T-helper 2 cell treated with Interferon-gamma antibody and Interleukin-4, amounts not matched to agents 5 μg/mL and 100 μg/mL, for 36 hours (primary cell): Measurements from ENCODE around the gene SHLD2.
A peak's percentile ranks its signal among the peaks of the same experiment; 100 is the strongest.
"Not testable (repeated sequence)": the region's sequence is repeated elsewhere in the genome, so short reads cannot be mapped to it uniquely, and the experiment has no call there.

Experiments
- DNase-seq: peaks from one replicate; pipeline ENCODE4 v3.0.0; 2021; ENCODE audit warnings: low spot score
- H3K27ac Mint-ChIP-seq: one replicate; pipeline ENCODE4 v1.8.0; 2021; ENCODE audit warnings: mild to moderate bottlenecking, mixed read lengths
- H3K27me3 Mint-ChIP-seq: one replicate; pipeline ENCODE4 v1.8.0; 2021; ENCODE audit warnings: low read depth, mixed read lengths
- H3K36me3 Mint-ChIP-seq: one replicate; pipeline ENCODE4 v1.8.0; 2021; ENCODE audit warnings: low read depth, mixed read lengths
- H3K4me1 Mint-ChIP-seq: one replicate; pipeline ENCODE4 v1.8.0; 2021; ENCODE audit warnings: low read depth, mixed read lengths
- H3K4me3 Mint-ChIP-seq: one replicate; pipeline ENCODE4 v1.8.0; 2022; ENCODE audit warnings: mild to moderate bottlenecking, moderate library complexity, mixed read lengths
- H3K9me3 Mint-ChIP-seq: one replicate; pipeline ENCODE4 v1.8.0; 2021; ENCODE audit warnings: mixed read lengths

SHLD2 gene

DNA sequence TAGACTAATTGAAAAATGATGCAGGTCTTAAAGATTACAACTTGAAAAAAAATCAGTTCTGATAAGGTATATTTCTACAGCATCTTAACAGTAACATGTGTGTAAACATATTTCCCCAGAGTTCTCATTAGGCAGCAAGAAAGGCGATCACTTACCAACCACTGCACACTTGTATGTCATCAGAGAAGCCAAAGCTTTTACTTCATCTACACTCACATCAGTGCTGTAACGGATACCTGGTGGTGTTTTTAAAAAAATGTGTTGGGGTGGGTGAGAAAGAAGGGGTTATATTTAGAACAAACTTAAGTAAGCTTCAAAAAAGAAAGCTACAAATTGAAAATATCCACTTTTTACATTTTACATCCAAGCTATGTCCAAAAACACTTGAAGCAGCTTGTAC, 18.6 kb upstream of the SHLD2 start:
- not testable (repeated sequence) for H3K4me1 Mint-ChIP-seq, H3K4me3 Mint-ChIP-seq, DNase-seq, H3K9me3 Mint-ChIP-seq, H3K27ac Mint-ChIP-seq, H3K27me3 Mint-ChIP-seq
- H3K36me3 Mint-ChIP-seq: peaks cover 20% of the 10 kb centered on the region

DNA sequence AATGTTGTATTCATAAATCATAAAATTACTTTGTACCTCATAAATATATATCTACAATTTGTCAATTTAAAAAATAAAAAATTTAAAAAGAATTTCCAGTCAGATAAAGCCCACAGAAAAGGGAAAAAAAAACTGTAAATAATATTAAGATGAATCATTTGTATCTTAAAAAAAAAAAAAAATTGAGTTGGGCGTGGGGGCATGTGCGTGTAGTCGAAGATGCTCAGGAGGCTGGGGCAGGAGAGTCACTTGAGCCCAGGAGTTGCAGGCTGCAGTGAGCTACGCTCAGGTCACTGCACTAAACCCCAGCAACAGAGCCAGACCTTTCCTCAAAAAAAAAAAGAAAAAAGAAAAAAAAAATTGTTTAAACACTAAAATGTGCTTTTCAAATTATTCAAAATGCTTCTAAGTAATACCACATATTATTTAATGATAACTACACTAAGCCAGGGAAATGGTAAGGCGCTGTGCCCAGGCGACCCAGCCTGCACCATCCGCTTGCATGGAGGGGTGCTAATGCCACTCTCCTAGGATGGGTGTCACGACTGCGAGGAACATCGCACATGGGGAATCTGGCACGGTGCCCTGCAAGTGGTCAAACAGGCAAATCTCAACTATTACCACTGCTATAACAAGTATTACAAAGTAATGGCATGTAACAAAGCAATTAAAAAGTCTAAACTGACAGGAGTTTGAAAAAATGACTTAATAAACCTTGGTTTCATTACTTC, 15.7 kb upstream of the SHLD2 start:
- no peak for DNase-seq
- Mint-ChIP-seq H3K27ac (no peak overlapping the region), H3K4me1 (peaks cover 22% of the 10 kb centered on the region), H3K4me3 (no peak overlapping the region), H3K27me3 (no peaks in the 10 kb centered on the region), H3K9me3 (no peaks in the 10 kb centered on the region), H3K36me3 (peaks cover 10% of the 10 kb centered on the region)

DNA sequence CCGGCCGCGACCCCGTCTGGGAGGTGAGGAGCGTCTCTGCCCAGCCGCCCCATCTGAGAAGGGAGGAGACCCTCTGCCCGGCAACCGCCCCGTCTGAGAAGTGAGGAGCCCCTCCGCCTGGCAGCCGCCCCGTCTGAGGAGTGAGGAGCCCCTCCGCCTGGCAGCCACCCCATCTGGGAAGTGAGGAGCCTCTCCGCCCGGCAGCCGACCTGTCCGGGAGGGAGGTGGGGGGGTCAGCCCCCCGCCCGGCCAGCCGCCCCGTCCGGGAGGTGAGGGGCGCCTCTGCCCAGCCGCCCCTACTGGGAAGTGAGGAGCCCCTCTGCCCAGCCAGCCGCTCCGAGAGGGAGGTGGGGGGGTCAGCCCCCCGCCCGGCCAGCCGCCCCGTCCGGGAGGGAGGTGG, 14.4 kb upstream of the SHLD2 start:
- peaks cover 12% of the 10 kb centered on the region for H3K36me3 Mint-ChIP-seq
- H3K9me3 Mint-ChIP-seq, H3K27ac Mint-ChIP-seq, H3K27me3 Mint-ChIP-seq, H3K4me3 Mint-ChIP-seq, DNase-seq: not testable (repeated sequence)
- peaks cover 29% of the 10 kb centered on the region for H3K4me1 Mint-ChIP-seq

DNA sequence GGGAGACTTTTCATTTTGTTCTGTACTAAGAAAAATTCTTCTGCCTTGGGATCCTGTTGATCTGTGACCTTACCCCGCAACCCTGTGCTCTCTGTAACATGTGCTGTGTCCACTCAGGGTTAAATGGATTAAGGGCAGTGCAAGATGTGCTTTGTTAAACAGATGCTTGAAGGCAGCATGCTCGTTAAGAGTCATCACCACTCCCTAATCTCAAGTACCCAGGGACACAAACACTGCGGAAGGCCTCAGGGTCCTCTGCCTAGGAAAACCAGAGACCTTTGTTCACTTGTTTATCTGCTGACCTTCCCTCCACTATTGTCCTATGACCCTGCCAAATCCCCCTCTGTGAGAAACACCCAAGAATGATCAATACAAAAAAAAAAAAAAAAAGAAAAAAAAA, 13.4 kb upstream of the SHLD2 start:
- not testable (repeated sequence) for H3K27ac Mint-ChIP-seq, H3K27me3 Mint-ChIP-seq, DNase-seq, H3K9me3 Mint-ChIP-seq, H3K4me3 Mint-ChIP-seq
- peaks cover 14% of the 10 kb centered on the region for H3K36me3 Mint-ChIP-seq
- H3K4me1 Mint-ChIP-seq: peaks cover 32% of the 10 kb centered on the region

DNA sequence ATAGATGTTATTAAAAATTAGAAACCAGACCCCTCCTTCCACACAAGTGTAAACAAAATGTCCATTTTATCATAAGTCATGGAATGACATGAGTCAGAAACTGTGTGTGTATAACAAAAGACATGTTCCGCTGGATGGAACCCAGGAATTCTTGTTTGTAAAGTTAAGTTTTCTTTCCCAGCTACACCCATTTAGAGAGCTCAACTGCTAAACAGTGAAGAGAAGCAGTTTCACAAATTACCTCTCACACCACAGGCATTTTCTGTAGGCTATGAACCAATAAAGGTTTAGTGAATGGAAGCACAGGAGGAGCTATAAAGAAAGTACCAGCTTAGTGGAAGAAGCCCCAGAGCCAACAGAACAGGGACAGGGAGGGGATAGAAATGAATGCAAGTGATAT, 12.8 kb upstream of the SHLD2 start:
- not testable (repeated sequence) for DNase-seq, H3K27me3 Mint-ChIP-seq, H3K4me3 Mint-ChIP-seq, H3K9me3 Mint-ChIP-seq
- H3K4me1 Mint-ChIP-seq: peaks cover 32% of the 10 kb centered on the region
- peak overlapping the region; percentile 9 for H3K27ac Mint-ChIP-seq
- H3K36me3 Mint-ChIP-seq: peaks cover 18% of the 10 kb centered on the region

DNA sequence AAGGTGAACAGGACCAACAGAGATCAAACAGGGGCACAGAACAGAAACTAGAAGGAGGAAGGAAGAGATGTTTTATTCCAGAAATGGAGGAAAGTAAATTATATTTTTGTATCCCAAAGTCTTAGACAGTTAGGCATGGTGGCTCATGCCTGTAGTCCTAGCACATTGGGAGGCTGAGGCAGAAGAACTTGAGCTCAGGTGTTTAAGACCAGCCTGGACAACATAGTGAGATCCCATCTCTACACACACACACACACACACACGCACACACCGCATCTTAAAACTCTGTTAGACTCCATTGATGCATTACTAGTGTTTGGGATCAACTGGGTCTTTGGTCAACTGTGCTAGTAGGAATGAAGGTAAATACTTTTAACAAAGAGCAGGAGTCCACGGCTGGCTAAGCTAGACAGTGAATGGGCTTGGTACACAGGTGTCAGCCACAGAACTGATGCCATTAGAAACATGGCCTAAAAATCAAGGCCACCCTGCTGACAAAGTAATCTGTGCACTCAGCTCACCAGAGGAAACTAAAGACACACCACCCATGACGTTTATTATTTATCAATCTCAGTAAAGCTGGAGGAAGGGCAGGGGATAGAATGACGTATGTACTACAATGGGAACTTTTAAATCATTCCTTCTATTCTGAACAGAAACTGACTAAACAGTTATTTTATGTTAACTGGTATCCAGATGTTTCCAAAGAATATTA, 11.3 kb upstream of the SHLD2 start:
- not testable (repeated sequence) for DNase-seq, H3K9me3 Mint-ChIP-seq, H3K27me3 Mint-ChIP-seq
- Mint-ChIP-seq H3K27ac (peak overlapping the region; percentile 85), H3K4me3 (peak overlapping the region; percentile 22), H3K4me1 (peaks cover 30% of the 10 kb centered on the region), H3K36me3 (peaks cover 26% of the 10 kb centered on the region)

DNA sequence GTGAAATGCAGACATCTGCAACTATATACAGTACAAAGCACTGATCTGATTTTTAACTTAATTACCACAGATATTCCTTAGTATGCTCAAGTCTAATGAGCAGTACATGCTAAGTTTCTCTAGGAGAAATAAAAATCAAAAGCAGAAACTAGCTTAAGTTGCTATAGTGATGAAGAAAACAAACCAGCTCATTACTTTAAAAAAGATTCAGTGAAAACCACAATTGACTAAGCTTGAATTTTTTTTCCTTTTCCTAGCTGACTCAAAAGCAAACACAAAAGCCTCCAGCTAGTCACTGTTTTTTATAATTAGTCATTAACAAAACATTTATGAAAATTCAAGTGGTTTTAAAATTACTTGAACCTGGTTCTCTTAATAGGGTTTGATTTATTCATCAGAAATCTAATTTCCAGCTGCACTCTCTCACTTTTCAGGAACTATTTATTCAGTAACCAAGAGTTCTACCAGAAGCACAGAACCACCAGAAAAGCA, 10.7 kb upstream of the SHLD2 start:
- Mint-ChIP-seq H3K4me1 (peaks cover 32% of the 10 kb centered on the region), H3K4me3 (peak overlapping the region; percentile 29)
- DNase-seq: not testable (repeated sequence)

DNA sequence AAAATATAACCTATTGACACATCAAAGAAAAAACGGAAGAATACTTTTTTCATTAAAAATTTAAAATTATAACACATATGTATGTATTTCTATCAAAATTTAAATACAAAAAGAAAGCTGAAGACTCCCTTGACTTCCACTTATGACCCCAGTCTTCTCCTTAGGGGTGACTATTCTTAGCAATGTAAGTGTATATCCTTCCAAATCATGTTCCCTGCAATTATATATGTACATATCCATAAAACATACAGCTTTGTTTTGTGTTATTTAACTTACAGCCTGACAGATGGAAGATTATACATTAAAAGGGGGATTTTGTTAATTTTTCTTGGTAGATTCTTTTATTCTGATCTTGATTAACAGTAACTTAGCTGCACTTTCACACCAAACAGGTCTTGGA, 9.5 kb upstream of the SHLD2 start:
- H3K27ac Mint-ChIP-seq: no peak overlapping the region
- H3K4me3 Mint-ChIP-seq: no peak overlapping the region
- H3K27me3 Mint-ChIP-seq: no peaks in the 10 kb centered on the region
- H3K4me1 Mint-ChIP-seq: peaks cover 41% of the 10 kb centered on the region
- no peak for DNase-seq
- H3K36me3 Mint-ChIP-seq: peaks cover 32% of the 10 kb centered on the region
- no peaks in the 10 kb centered on the region for H3K9me3 Mint-ChIP-seq

More for the DNA sequence above, 10.7 kb upstream of the SHLD2 start:
- H3K36me3 Mint-ChIP-seq: peaks cover 27% of the 10 kb centered on the region
- H3K27me3 Mint-ChIP-seq, H3K9me3 Mint-ChIP-seq: not testable (repeated sequence)
- peak overlapping the region; percentile 85 for H3K27ac Mint-ChIP-seq

DNA sequence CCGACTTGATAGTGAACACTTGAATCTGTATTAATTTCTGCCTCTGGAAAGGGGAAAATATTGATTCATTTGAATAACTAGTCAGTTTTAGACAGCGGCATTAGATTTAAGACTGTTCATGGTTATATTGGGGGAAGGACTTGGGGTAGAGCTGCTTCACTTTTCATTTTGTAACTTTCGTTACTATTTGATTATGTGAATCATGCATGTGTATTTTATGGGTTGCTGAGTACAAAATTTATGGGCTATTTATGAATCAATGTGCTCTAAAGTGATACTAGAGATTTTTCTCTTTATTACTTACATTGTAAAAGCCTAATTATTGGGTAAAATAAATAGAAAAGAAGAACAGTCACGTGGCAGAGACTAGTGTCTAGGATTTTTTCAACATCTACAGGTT, 5.3 kb upstream of the SHLD2 start:
- H3K27me3 Mint-ChIP-seq: no peaks in the 10 kb centered on the region
- DNase-seq: no peak
- no peak overlapping the region for H3K4me3 Mint-ChIP-seq
- no peaks in the 10 kb centered on the region for H3K9me3 Mint-ChIP-seq
- H3K4me1 Mint-ChIP-seq: peaks cover 49% of the 10 kb centered on the region
- peaks cover 39% of the 10 kb centered on the region for H3K36me3 Mint-ChIP-seq
- H3K27ac Mint-ChIP-seq: no peak overlapping the region

DNA sequence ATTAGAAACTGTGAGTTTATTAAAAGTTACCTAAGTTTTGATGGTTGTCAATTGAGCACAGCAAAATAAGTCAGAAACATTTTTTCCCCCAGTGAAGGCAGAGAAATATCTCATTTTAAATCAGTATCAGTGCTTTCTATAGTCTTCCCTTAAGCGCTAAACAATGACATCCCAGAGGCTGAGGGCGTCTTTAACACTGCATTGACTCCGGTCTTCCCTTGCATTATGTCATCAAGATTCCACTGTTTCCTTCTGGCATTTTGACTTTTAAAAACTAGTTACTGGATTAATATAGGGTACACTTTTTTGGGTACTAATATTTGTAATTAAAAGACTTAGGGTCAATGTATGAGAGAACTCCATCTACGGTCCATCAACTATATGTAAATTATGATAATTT, 4.2 kb upstream of the SHLD2 start:
- no peak overlapping the region for H3K27ac Mint-ChIP-seq
- H3K4me1 Mint-ChIP-seq: peaks cover 44% of the 10 kb centered on the region
- no peaks in the 10 kb centered on the region for H3K27me3 Mint-ChIP-seq
- peaks cover 36% of the 10 kb centered on the region for H3K36me3 Mint-ChIP-seq
- no peaks in the 10 kb centered on the region for H3K9me3 Mint-ChIP-seq
- no peak overlapping the region for H3K4me3 Mint-ChIP-seq
- DNase-seq: no peak

DNA sequence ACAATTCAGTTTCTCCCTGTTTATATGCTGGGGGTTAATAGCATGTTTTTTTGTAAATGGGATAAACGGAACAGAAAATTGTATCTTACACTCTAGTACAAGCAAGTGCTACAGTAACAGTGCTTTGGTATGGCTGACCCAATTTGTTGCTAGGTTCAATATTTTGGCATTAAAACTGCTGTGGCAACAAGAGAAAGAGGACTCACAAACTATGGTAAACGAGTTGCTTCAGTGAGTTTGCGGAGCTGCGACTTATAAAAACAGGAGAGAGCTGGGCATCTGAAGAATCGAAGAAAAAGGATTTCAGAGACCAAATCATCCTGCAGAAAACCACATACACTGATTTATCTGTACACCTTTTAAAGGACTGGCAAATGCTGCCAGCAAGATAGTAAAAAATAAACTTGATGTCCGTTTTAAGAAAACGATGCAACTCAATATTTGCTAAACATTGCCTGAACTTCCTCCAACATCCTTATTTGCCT, 2.6 kb upstream of the SHLD2 start:
- DNase-seq: no peak
- peaks cover 43% of the 10 kb centered on the region for H3K4me1 Mint-ChIP-seq
- no peaks in the 10 kb centered on the region for H3K9me3 Mint-ChIP-seq
- H3K36me3 Mint-ChIP-seq: peaks cover 32% of the 10 kb centered on the region
- peak overlapping the region; percentile 92 for H3K27ac Mint-ChIP-seq
- no peaks in the 10 kb centered on the region for H3K27me3 Mint-ChIP-seq
- H3K4me3 Mint-ChIP-seq: peak overlapping the region; percentile 98

DNA sequence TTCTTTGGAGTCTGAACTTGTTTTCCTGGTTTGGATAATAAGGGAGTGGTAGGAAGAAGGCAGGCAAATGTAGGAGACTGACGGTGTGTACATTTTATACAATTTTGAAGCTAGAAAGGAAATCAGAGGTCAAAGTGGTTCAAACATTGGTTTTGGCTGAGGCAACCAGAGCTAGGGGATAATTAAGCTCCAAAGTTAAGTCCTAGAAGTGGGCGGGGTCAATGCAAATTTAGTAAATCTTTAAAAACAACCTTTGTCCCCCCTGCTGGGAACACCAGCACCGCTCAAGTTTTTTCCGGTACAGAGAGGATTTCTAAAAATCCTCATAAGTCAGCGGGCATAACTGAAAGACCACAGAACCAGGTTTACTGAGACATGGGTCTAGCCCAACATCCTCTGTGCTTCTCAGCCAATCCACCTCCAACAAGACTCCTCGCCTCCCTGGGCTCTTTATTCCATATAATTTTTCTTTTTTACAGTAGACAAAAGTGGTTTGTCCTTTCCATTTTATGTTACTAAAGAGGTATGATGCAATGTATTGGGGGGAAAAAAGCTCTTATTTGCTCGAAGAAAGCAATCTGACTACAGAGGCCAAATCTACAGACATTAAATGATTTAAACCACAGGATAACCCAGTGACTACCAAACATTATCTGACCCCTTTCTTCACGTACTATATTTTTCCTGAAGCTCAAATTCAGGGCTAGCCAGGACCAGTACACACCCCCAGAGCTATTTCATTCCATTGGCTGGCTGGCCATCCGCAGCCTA, 2.0 kb upstream of the SHLD2 start:
- DNase-seq: peak; percentile 18
- Mint-ChIP-seq H3K27ac (peak overlapping the region; percentile 92), H3K27me3 (no peaks in the 10 kb centered on the region), H3K4me3 (peak overlapping the region; percentile 98), H3K4me1 (peaks cover 43% of the 10 kb centered on the region), H3K9me3 (no peaks in the 10 kb centered on the region), H3K36me3 (peaks cover 26% of the 10 kb centered on the region)

DNA sequence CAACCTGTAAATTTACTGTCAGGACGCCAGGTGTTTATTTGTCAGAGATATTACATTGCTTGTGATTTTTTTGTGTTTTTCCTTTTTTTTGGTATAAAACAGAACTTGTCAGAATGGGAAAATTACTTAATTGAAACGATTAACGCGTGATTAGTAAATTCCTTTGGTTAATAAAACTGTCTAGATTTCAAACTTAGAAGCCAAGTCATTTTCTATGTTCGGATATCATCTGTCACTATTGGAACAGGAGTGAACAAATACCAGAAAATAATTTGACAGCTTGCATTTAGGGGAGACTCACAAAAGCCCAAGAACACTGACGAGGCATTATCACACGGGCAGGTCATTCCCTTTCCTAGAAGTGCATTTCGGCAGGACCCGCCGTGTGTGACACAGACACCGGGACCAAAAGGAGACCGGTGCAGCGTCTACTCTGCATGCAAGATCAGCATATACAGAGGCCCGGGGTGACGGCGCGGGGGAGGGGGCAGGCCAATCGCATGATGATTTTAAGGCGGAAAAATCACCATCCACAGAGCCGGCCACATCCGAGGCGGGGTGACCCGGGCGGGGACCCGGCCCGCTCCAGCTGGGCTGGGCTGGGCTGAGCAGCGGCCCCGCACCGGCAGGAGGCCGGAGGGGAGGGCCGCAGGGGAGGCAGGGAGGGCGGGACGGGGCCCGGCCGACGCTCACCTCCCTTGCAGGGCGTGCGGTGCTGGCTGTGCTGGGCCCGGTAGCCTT, 1.2 kb upstream of the SHLD2 start:
- peak overlapping the region; percentile 97 for H3K27ac Mint-ChIP-seq
- peak overlapping the region; percentile 98 for H3K4me3 Mint-ChIP-seq
- no peaks in the 10 kb centered on the region for H3K27me3 Mint-ChIP-seq
- peaks cover 43% of the 10 kb centered on the region for H3K4me1 Mint-ChIP-seq
- H3K36me3 Mint-ChIP-seq: peaks cover 22% of the 10 kb centered on the region
- DNase-seq: peak; percentile 82
- no peaks in the 10 kb centered on the region for H3K9me3 Mint-ChIP-seq
